Body of pancreas (tissue), 4 donors: Measurements from ENCODE around the gene LST1. TPM values are rescaled to one million over a fixed set of nuclear protein-coding genes. Genes with fewer than 3 reads are reported as not detected.

ENCODE experiments used
- ATAC-seq: fragments of 150-250 bp; one replicate; pipeline ENCODE4 v1.9.1; 2016
- DNase-seq, 4 donors: peaks; one replicate each; pipeline ENCODE4 v3.0.0-alpha.2; 2019
- H3K27ac ChIP-seq, 4 donors: fragments of 200-600 bp; sonication (generic); 1 replicate in 3 of 4; 2 replicates in 1 of 4; pipeline versions ENCODE4 v1.5.1 to v1.6.1; 2016 to 2019; ENCODE audit warnings: mild to moderate bottlenecking in 1 of 4, mixed read lengths in 1 of 4, moderate library complexity in 1 of 4
- H3K27me3 ChIP-seq, 2 donors: fragments of 200-600 bp; sonication (generic); one replicate each; pipeline ENCODE4 v1.6.0; 2016; ENCODE audit warnings: mild to moderate bottlenecking in 1 of 2
- H3K36me3 ChIP-seq, 2 donors: fragments of 200-600 bp; sonication (generic); replicated peaks in 1 of 2; 2 replicates each; pipeline ENCODE4 v1.5.1; 2016; ENCODE audit warnings: low read depth in 2 of 2; ENCODE audit not compliant: insufficient read depth in 1 of 2
- H3K4me1 ChIP-seq: fragments of 200-600 bp; sonication (generic); one replicate; pipeline ENCODE4 v1.6.0; 2016
- H3K4me3 ChIP-seq, 2 donors: fragments of 200-600 bp; sonication (generic); 1 replicate in 1 of 2; 2 replicates in 1 of 2; pipeline ENCODE4 v1.5.1; 2016 to 2019
- H3K9me3 ChIP-seq, 3 donors: fragments of 200-600 bp; sonication (generic); 1 replicate in 2 of 3; 2 replicates in 1 of 3; pipeline ENCODE4 v1.5.1; 2016
- CTCF ChIP-seq, 7 experiments: fragments of 450-650 bp in 4 of 7; fragments of 200-600 bp in 3 of 7; sonication (generic) in 3 of 7; IDR thresholded peaks; one replicate each; pipeline ENCODE4 v1.5.1; 2016 to 2019; ENCODE audit warnings: antibody characterized with exemption in 7 of 7
- POLR2A ChIP-seq, 3 donors: fragments of 450-650 bp; IDR thresholded peaks; one replicate each; pipeline ENCODE4 v1.6.1; 2016; ENCODE audit warnings: antibody characterized with exemption in 3 of 3, mild to moderate bottlenecking in 2 of 3
- WGBS, 2 donors: methylation state at CpG; one replicate each; pipeline ENCODE4 v1.1.5; 2017; 5-methylcytosine and 5-hydroxymethylcytosine counted together
- intact Hi-C: fragments of 100-400 bp; cut with DNase I; formaldehyde crosslinking; loops from one replicate; pipeline ENCODE4 v1.15.1; 2023
- total RNA-seq, 2 donors: library from RNA; depleted of rRNA; stranded (reverse); fragments of >200 nt; gene quantifications; one replicate each; pipeline ENCODE4 v1.1.0, GENCODE V29; 2016

The LST1 gene
- total RNA-seq, 2 donors from 2014 or later: 2.9 to 6.9 TPM

GRCh38 chr6:31627690-31628287 is 41.7 kb downstream of the LST1 start:
- TF ChIP-seq POLR2A (IDR thresholded peaks at IDR 0.05): no peak
- TF ChIP-seq CTCF (IDR thresholded peaks at IDR 0.05): no peak
- DNase-seq: no peak
- WGBS, 2 donors: 95 to 98% methylated on average over 17 to 19 of the region's 19 CpGs
- Histone ChIP-seq H3K4me3 (no peak overlapping the region), H3K4me1 (peaks cover 2% of the 10 kb centered on the region), H3K9me3 (no peaks in the 10 kb centered on the region), H3K36me3 (peaks cover 31 to 77% of the 10 kb centered on the region in 2 donors), H3K27me3 (no peaks in the 10 kb centered on the region), H3K27ac (no peak overlapping the region)
- intact Hi-C loops: no loop called here
- no peak for ATAC-seq

- no peak for TF ChIP-seq POLR2A (IDR thresholded peaks at IDR 0.05)
- TF ChIP-seq CTCF (IDR thresholded peaks at IDR 0.05): no peak
- DNase-seq (no peak), ATAC-seq (no peak)
- no peak overlapping the region for H3K4me3 ChIP-seq
- intact Hi-C loops: no loop called here
- peaks cover 31 to 71% of the 10 kb centered on the region in 2 donors for H3K36me3 ChIP-seq
- no peaks in the 10 kb centered on the region for H3K4me1 ChIP-seq
- no peaks in the 10 kb centered on the region for H3K9me3 ChIP-seq
- H3K27me3 ChIP-seq: no peaks in the 10 kb centered on the region
- 93 to 96% methylated on average over 7 of the region's 7 CpGs for WGBS, 2 donors
- no peak overlapping the region for H3K27ac ChIP-seq
Measured at GRCh38 chr6:31629014-31629413, 42.9 kb downstream of the LST1 start.

GRCh38 chr6:31630177-31630934 is 44.3 kb downstream of the LST1 start:
- H3K27me3 ChIP-seq: no peaks in the 10 kb centered on the region
- intact Hi-C loops: no loop called here
- H3K36me3 ChIP-seq: peaks cover 31 to 68% of the 10 kb centered on the region in 2 donors
- H3K9me3 ChIP-seq: no peaks in the 10 kb centered on the region
- no peak overlapping the region for H3K4me3 ChIP-seq
- H3K4me1 ChIP-seq: no peaks in the 10 kb centered on the region
- TF ChIP-seq CTCF (IDR thresholded peaks at IDR 0.05): no peak
- TF ChIP-seq POLR2A (IDR thresholded peaks at IDR 0.05): no peak
- ATAC-seq: no peak
- no peak for DNase-seq
- H3K27ac ChIP-seq: no peak overlapping the region
- WGBS, 2 donors: 91 to 94% methylated on average over 25 of the region's 25 CpGs

GRCh38 chr6:31631209-31631608 is 45.1 kb downstream of the LST1 start:
- ATAC-seq: no peak
- intact Hi-C loops: no loop called here
- no peak overlapping the region for H3K27ac ChIP-seq
- WGBS, 2 donors: 87 to 98% methylated on average over 4 to 16 of the region's 16 CpGs
- no peak overlapping the region for H3K4me3 ChIP-seq
- H3K27me3 ChIP-seq: no peaks in the 10 kb centered on the region
- H3K36me3 ChIP-seq: peaks cover 29 to 64% of the 10 kb centered on the region in 2 donors
- no peaks in the 10 kb centered on the region for H3K4me1 ChIP-seq
- TF ChIP-seq CTCF (IDR thresholded peaks at IDR 0.05): no peak
- no peak for TF ChIP-seq POLR2A (IDR thresholded peaks at IDR 0.05)
- no peak for DNase-seq
- no peaks in the 10 kb centered on the region for H3K9me3 ChIP-seq
